Ovary (tissue), 3 donors: ENCODE data around the gene USP1.

Experiments
- EP300 ChIP-seq: sonication (generic); formaldehyde crosslinking; IDR thresholded peaks from one replicate; pipeline ENCODE4 v1.6.1; 2017; ENCODE audit warnings: antibody characterized with exemption
- TF ChIP-seq, protein P1 (sequence below), 3 donors: fragments of 450-650 bp in 2 of 3; fragments of 200-600 bp in 1 of 3; IDR thresholded peaks; one replicate each; pipeline versions ENCODE4 v1.5.1 to v1.8.0; 2016 to 2022; ENCODE audit warnings: antibody characterized with exemption in 3 of 3, mild to moderate bottlenecking in 1 of 3
- donor health status: DM: no; HTN: no; CAD: no.

DNA sequence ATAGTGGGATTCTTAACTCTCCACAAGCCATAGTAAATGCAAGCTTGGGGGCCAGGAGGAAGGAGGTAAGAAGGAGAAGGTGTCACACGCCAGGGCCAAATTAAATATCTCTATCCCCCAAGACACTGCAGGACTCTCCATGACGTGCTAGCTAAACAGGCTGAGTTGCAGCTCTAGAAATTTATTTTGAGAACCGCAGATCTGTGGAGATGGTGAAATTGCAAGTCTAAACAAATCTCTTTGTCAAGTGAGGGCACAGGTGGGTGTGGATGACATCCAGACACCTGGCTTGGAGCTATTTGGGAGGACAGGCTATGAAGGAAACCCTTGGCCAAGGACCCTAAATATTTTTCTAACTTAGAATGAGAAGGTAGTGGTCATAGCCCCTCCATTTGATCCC is 39.5 kb upstream of the USP1 start:
- TF ChIP-seq, protein P1, sequence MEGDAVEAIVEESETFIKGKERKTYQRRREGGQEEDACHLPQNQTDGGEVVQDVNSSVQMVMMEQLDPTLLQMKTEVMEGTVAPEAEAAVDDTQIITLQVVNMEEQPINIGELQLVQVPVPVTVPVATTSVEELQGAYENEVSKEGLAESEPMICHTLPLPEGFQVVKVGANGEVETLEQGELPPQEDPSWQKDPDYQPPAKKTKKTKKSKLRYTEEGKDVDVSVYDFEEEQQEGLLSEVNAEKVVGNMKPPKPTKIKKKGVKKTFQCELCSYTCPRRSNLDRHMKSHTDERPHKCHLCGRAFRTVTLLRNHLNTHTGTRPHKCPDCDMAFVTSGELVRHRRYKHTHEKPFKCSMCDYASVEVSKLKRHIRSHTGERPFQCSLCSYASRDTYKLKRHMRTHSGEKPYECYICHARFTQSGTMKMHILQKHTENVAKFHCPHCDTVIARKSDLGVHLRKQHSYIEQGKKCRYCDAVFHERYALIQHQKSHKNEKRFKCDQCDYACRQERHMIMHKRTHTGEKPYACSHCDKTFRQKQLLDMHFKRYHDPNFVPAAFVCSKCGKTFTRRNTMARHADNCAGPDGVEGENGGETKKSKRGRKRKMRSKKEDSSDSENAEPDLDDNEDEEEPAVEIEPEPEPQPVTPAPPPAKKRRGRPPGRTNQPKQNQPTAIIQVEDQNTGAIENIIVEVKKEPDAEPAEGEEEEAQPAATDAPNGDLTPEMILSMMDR (IDR thresholded peaks at IDR 0.05) = no peak
- no peak for TF ChIP-seq EP300
